Mesodermal cell (in vitro differentiated cells): Measurements from ENCODE around the gene IL17F.

Experiments
- H3K27ac ChIP-seq: 2 replicates; pipeline ENCODE4 v1.7.0; 2013; ENCODE audit warnings: mild to moderate bottlenecking, low read depth, low read length, moderate library complexity; ENCODE audit not compliant: severe bottlenecking
- H3K36me3 ChIP-seq: 2 replicates; pipeline ENCODE4 v1.7.1; 2013; ENCODE audit warnings: mild to moderate bottlenecking, low read length, moderate library complexity; ENCODE audit not compliant: control insufficient read depth, insufficient read depth
- H3K4me1 ChIP-seq: one replicate; pipeline ENCODE4 v1.7.1; 2013; ENCODE audit warnings: mild to moderate bottlenecking, low read length; ENCODE audit not compliant: insufficient read depth, control insufficient read depth, poor library complexity, severe bottlenecking
- H3K4me3 ChIP-seq: 2 replicates; pipeline ENCODE4 v1.7.0; 2013; ENCODE audit warnings: low read length, control low read depth, mild to moderate bottlenecking; ENCODE audit not compliant: insufficient read depth, poor library complexity, severe bottlenecking; ENCODE audit errors: extremely low read depth
- H3K9me3 ChIP-seq: 2 replicates; pipeline ENCODE4 v1.7.1; 2013; ENCODE audit warnings: mild to moderate bottlenecking, low read length, moderate library complexity; ENCODE audit not compliant: control insufficient read depth
- WGBS, 2 experiments: methylation state at CpG; one replicate each; pipeline ENCODE4 v1.1.5; 2013; ENCODE audit warnings: missing lambda C conversion rate in 2 of 2; ENCODE audit not compliant: insufficient coverage in 2 of 2; 5-methylcytosine and 5-hydroxymethylcytosine counted together

The IL17F gene

DNA sequence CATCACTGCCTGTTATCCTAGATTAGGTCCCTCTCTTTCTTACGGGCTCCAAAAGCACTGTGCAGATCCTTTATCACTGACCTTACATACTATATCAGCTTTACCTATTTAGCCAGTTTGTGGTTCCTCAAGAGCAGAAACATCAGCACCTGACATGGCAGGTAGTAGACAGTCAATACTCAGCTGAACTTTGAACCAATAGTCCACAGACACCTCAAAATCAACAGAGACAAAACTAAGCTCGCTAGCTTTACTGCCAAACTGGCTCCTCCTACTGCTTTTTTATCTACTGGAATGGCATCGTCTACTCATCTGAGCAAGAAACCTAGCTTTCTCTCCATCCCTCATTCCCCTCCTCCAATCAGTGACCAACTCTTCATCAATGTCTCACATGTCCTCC, 52.5 kb downstream of the IL17F start:
- Histone ChIP-seq H3K4me3 (no peak overlapping the region), H3K36me3 (no peaks in the 10 kb centered on the region), H3K9me3 (no peaks in the 10 kb centered on the region), H3K27ac (no peak overlapping the region), H3K4me1 (no peaks in the 10 kb centered on the region)
- WGBS, 2 experiments: 36 to 62% methylated on average over 2 to 3 of the region's 3 CpGs

DNA sequence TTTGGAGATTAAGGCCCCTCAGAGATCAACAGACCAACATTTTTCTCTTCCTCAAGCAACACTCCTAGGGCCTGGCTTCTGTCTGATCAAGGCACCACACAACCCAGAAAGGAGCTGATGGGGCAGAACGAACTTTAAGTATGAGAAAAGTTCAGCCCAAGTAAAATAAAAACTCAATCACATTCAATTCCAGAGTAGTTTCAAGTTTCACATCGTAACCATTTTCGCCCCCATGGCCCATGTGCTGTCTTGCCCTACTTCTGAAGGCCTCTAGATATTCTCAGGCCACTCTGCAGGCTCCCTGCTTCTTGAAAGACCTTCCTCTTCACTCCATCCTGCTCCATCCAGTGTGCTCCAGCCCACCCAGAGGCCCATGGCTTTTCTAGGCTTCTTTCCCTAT, 53.9 kb downstream of the IL17F start:
- Histone ChIP-seq H3K27ac (no peak overlapping the region), H3K4me3 (no peak overlapping the region), H3K4me1 (no peaks in the 10 kb centered on the region), H3K9me3 (no peaks in the 10 kb centered on the region), H3K36me3 (no peaks in the 10 kb centered on the region)
- WGBS, 2 experiments: 93 to 96% methylated on average over 2 to 3 of the region's 3 CpGs

GRCh38 chr6:52189974-52190373, 54.3 kb downstream of the IL17F start:
- Histone ChIP-seq H3K4me1 (no peaks in the 10 kb centered on the region), H3K36me3 (no peaks in the 10 kb centered on the region), H3K4me3 (no peak overlapping the region), H3K27ac (no peak overlapping the region), H3K9me3 (no peaks in the 10 kb centered on the region)
- WGBS, 2 experiments: no CpG with 5 or more reads among the region's 2 CpGs

- H3K36me3 ChIP-seq: no peaks in the 10 kb centered on the region
- H3K27ac ChIP-seq: no peak overlapping the region
- no peaks in the 10 kb centered on the region for H3K9me3 ChIP-seq
- WGBS, 2 experiments: no CpG with 5 or more reads among the region's 1 CpG
- H3K4me1 ChIP-seq: no peaks in the 10 kb centered on the region
- no peak overlapping the region for H3K4me3 ChIP-seq
Measured at GRCh38 chr6:52187098-52187497, 57.2 kb downstream of the IL17F start.
